GM10266 (cell line): ENCODE results near the gene ADGRV1.
"Not testable (repeated sequence)": the region's sequence is repeated elsewhere in the genome, so short reads cannot be mapped to it uniquely, and the experiment has no call there.

Source experiments
- DNase-seq: peaks from one replicate; pipeline ENCODE4 v3.0.0; 2012; ENCODE audit errors: extremely low spot score
- CTCF ChIP-seq: IDR thresholded peaks from 2 replicates; pipeline ENCODE4 v1.5.1; 2012; ENCODE audit warnings: mild to moderate bottlenecking, low read depth; ENCODE audit not compliant: control insufficient read depth, insufficient read depth; ENCODE audit errors: missing control alignments

Gene ADGRV1

GRCh38 chr5:90654215-90654614, 95.6 kb downstream of the ADGRV1 start:
- DNase-seq, result no peak
- TF ChIP-seq CTCF, result no peak

- DNase-seq, result no peak
- TF ChIP-seq CTCF, result no peak
These were observed 96.8 kb downstream of the ADGRV1 start for GRCh38 chr5:90655423-90655822.

- no peak for TF ChIP-seq CTCF
- no peak for DNase-seq
These were observed 98.4 kb downstream of the ADGRV1 start for GRCh38 chr5:90657030-90657429.

DNA sequence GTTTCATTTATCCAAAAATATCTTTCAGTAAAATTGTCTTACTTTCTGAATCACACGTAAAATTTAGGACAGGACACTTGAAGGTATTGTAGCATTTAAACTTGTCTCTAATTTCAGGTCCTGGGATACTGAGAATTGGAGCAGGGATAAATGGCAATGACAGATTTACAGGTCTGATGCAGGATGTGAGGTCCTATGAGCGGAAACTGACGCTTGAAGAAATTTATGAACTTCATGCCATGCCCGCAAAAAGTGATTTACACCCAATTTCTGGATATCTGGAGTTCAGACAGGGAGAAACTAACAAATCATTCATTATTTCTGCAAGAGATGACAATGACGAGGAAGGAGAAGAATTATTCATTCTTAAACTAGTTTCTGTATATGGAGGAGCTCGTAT, 99.2 kb downstream of the ADGRV1 start:
- no peak for DNase-seq
- TF ChIP-seq CTCF, result no peak

GRCh38 chr5:90658620-90659019, 100.0 kb downstream of the ADGRV1 start:
- DNase-seq, result no peak
- TF ChIP-seq CTCF, result no peak

- DNase-seq, result not testable (repeated sequence)
These were observed 109.5 kb downstream of the ADGRV1 start for GRCh38 chr5:90668079-90668565.

GRCh38 chr5:90675222-90675621, 116.6 kb downstream of the ADGRV1 start:
- no peak for DNase-seq
- TF ChIP-seq CTCF, result no peak

- no peak for DNase-seq
- no peak for TF ChIP-seq CTCF
These were observed 122.4 kb downstream of the ADGRV1 start for GRCh38 chr5:90680921-90681563.
